Right ventricle myocardium inferior (tissue), 1 donor: Measurements from ENCODE around the gene FGF14. TPM values are rescaled to one million over a fixed set of nuclear protein-coding genes. Genes with fewer than 3 reads are reported as not detected.

ENCODE experiments used
- ATAC-seq: fragments of 200-7000 bp; cut with Tn5 transposase; one replicate; pipeline ENCODE4 v1.9.1; 2020; ENCODE audit warnings: mild to moderate bottlenecking, moderate library complexity
- DNase-seq: peaks from one replicate; pipeline ENCODE4 v3.0.0; 2021; ENCODE audit errors: missing footprints
- intact Hi-C: fragments of 100-400 bp; cut with DNase I; formaldehyde crosslinking; loops from one replicate; pipeline ENCODE4 v1.11.0; 2022
- total RNA-seq: library from RNA; stranded (reverse); fragmentation: NEBNext Ultra II Directional; extraction: Animal tissue kit (Norgen Biotek cat#: 25700); gene quantifications from one replicate; pipeline ENCODE4 v1.2.1, GENCODE V29; 2021
- donor health status: DM: no; HTN: yes; CAD: no; lungs with severe emphysema.

FGF14 gene
- total RNA-seq, 1 donor from 2014 or later = 3.6 TPM

- ATAC-seq (no peak), DNase-seq (no peak)
- intact Hi-C loops = loop anchor here (2.0 kb wide), 1 partner anchor 21 kb away; no protein-coding TSS in a partner anchor
These were observed 565.9 kb downstream of the FGF14 start for GRCh38 chr13:101835920-101836319.

DNA sequence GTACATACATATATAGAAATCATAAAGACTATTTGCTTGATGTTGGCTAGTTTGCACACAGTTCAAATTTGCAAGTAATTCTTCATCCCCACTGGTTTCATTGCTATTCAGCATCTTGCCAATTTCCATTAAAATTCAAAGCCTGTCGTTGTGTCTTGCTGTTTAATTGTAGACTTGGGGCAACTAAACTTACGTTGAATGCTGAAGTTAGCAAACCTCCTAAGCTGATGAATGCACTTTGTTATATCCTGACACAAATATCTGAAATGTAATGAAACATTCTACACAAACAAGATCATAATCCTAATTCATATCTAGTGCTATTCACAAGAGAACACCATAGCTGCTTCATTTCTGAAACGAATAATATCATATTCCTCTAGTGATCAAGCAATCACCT, 568.2 kb downstream of the FGF14 start:
- no peak for ATAC-seq
- intact Hi-C loops = loop anchor here (2.0 kb wide), 1 partner anchor 19 kb away; no protein-coding TSS in a partner anchor
- DNase-seq = no peak

DNA sequence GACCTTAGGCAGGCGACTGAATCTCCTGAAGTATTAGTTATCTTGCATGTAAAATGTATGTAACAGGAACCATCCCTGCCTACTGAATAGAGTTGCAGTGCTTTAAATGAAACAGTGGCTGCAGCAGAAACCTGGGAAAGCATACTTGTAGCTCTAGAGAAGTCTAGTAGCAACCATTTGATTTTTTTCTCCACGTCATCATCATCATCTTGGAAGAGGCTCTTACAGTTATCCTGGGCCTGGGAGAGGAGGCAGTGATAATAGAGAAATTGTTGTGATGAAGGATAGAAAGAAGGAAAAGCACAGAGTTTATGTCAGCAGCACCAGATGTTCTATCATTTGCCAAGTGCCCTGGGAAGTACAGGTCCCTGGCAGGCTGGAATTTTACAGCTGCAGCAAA, 571.8 kb downstream of the FGF14 start:
- ATAC-seq = no peak
- intact Hi-C loops = no loop called here
- no peak for DNase-seq

DNA sequence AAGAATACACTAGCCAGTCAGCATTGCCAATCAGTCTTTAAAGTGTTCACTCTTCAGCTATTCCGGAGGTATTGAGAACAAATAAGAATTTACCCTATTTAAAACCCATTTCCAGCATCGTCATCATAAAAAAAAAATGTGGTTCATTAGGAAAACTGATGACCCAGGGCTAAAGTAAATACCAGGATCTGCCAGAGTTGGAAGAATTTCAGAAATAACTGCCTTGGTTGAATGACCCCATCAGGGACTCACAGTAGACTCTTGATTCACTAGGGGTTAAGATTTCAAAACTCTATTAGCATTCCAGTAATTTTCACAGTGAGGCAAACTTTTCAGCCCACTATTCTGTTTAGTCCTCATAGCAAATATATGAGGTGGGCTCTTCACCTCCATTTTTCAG, 572.4 kb downstream of the FGF14 start:
- ATAC-seq = no peak
- intact Hi-C loops = no loop called here
- DNase-seq = no peak

DNA sequence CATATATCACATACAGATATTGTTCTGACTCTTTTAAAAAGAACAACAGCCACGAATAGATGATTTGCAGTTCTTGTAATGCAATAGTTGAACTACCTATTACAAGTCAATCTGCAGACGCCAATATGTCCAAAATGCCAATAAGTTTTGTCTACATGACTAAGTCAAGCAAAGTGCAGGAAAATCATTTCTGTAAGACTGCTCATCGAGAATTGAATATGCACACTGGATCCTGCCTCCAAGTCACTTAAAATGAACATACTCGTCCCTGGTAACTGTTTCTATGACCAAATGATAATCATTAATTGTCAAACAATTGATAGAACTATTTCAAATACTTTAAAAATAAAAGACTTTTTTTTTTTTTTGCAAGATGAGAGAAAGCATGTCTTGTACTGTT, 573.7 kb downstream of the FGF14 start:
- intact Hi-C loops = no loop called here
- DNase-seq = no peak
- ATAC-seq = no peak

- ATAC-seq (no peak), DNase-seq (no peak)
- intact Hi-C loops = no loop called here
These were observed 584.0 kb downstream of the FGF14 start for GRCh38 chr13:101817898-101818297.

- ATAC-seq = no peak
- intact Hi-C loops = no loop called here
These were observed 590.0 kb downstream of the FGF14 start for GRCh38 chr13:101811881-101812280.

GRCh38 chr13:101811284-101811839, 590.5 kb downstream of the FGF14 start:
- ATAC-seq = no peak
- DNase-seq = no peak
- intact Hi-C loops = no loop called here

More at GRCh38 chr13:101811881-101812280, 590.0 kb downstream of the FGF14 start:
- DNase-seq = no peak

GRCh38 chr13:101799196-101799595, 602.7 kb downstream of the FGF14 start:
- intact Hi-C loops = loop anchor here (5.0 kb wide), 1 partner anchor 68 kb away; no protein-coding TSS in a partner anchor

GRCh38 chr13:101798437-101798836, 603.4 kb downstream of the FGF14 start:
- DNase-seq (no peak), ATAC-seq (no peak)
- intact Hi-C loops = loop anchor here (5.0 kb wide), 1 partner anchor 69 kb away; no protein-coding TSS in a partner anchor

More at GRCh38 chr13:101799196-101799595, 602.7 kb downstream of the FGF14 start:
- no peak for ATAC-seq
- no peak for DNase-seq

DNA sequence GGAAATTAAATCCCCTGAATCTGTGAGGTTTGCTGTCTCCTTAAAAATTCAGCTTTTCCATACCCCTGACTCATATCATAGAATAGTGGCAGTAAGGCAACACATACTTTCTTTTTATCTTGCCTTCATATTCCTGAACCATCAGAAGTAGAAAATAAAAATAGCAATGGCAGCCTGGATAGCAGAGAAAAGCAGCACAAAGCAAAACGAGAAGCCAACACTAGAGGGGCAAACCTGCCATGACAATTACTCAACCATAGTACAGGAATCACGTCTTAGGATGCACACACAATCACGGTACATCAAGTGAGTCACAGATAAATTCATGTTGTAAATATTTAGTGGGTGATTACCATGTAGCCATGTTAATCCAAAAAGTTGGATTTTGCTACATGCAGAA, 606.4 kb downstream of the FGF14 start:
- ATAC-seq (no peak), DNase-seq (no peak)
- intact Hi-C loops = loop anchor here (5.0 kb wide), 1 partner anchor 72 kb away; no protein-coding TSS in a partner anchor

DNA sequence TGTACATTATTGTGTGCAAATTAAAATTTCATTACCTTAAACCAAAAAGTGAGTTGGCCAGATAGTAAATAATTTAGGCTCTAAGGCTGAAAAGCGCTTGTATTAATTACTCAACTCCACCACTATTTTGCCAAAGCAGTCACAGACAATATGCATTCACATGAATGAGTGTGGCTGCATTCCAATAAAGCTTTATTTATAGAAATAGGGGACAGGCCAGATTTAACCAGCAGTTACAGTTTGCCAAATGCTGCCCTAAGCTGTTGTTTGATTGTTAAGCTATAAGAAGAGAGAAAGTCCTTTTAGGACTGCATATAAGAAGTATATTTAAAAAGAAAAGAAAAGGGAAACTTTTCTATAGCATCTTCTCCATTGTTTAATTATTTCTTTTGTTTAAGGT, 606.8 kb downstream of the FGF14 start:
- intact Hi-C loops = loop anchor here (5.0 kb wide), 1 partner anchor 72 kb away; no protein-coding TSS in a partner anchor
- no peak for DNase-seq
- ATAC-seq = peak; percentile 62

GRCh38 chr13:101792189-101792588, 609.7 kb downstream of the FGF14 start:
- intact Hi-C loops = no loop called here
- DNase-seq (no peak), ATAC-seq (no peak)

DNA sequence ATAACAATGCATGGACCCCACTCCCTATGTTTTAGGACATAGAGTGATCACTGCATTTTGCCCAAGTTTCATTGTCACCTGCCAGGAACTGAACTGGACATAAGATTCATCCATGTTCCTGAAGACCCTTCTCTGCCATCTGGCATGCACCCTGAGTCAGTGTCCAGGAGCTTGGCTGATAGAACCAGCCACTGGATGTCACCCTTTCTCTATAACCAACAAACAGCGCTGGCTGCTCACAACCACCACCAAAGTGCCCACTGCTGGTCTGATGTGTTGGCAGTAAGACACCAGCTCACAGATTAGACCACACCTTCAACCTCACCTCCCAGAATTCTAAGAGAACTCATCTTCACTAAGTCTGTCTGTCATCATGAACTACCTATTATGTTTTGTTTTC, 616.0 kb downstream of the FGF14 start:
- ATAC-seq = peak; percentile 70
- intact Hi-C loops = loop anchor here (5.0 kb wide), 1 partner anchor 131 kb away; no protein-coding TSS in a partner anchor
- no peak for DNase-seq

DNA sequence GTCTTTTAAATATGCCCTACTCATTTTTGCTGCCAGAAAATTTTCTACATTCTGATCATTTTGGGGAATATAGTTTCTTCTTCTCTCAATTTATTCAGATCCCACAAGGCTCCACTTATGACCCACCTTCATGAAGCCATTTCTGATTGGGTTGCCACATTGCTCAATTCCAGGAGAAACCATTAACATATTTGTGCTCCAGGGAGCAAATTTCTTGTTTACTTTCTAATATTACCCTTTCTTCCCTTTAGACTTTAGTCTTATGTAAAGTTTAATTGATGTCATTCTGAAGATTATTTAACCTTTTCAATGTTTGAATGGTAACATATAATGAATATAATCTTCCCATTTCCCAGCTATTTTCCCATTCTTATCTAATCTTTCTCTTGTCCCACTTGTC, 617.5 kb downstream of the FGF14 start:
- intact Hi-C loops = no loop called here
- DNase-seq (no peak), ATAC-seq (no peak)

GRCh38 chr13:101783554-101783953, 618.3 kb downstream of the FGF14 start:
- ATAC-seq (no peak), DNase-seq (no peak)
- intact Hi-C loops = no loop called here

DNA sequence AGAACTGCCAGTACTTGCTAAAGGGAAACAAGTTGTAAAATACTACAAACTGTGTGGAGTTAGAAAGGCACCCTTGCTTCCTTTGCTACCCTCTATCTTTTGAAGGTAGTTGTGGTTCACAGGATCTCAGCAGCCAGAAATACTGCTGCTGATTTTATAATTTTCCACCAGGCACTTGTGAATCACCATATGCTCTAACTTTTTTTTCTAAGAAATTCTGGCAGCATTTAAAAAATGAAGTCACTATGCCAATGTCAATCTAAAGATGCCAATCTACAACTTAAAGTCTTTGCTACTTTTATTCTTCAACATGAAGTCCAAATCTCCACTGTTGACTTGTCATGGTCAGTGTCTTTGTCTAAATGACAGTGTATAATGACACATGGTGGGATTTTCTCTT, 621.6 kb downstream of the FGF14 start:
- ATAC-seq = no peak
- no peak for DNase-seq
- intact Hi-C loops = no loop called here

DNA sequence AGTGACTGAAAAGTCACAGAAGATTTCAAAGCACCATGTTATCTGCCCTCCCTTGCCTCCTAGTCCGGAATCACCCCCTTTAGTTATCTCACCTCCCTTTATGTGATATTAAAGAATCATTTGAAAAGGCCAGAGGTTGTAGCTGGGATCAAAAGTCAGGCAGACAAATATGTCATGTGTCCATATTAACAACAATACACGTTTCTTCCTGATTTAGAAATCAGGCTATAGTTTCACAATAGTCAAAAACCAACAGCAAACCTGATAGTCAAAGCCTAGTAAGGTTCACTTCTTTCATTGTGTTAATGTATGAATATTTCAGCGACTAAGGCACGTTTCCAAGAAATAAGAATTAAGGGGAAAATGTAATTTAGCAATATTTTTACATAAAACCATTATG, 622.7 kb downstream of the FGF14 start:
- ATAC-seq (no peak), DNase-seq (no peak)
- intact Hi-C loops = no loop called here

- ATAC-seq (no peak), DNase-seq (no peak)
- intact Hi-C loops = no loop called here
These were observed 626.6 kb downstream of the FGF14 start for GRCh38 chr13:101775267-101775666.

GRCh38 chr13:101774393-101774792, 627.5 kb downstream of the FGF14 start:
- DNase-seq (no peak), ATAC-seq (no peak)
- intact Hi-C loops = no loop called here

DNA sequence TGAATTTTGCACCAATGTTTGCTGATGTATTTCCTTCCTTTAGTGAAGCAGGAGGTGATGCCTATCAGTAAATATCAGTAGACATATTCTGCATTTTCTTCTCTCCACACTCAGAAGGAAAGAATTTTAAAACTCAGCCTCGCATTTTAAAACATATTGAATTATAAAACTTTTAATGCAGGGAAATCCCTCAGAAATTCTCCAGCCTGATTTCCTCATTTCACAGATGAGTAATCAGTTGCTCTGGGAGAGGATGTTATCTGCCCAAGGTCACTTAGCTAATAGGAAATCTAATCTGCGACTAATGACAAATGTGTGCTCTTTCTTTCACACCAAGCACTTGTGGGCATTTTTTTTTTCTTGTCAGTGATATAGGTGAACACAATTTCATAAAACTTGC, 628.8 kb downstream of the FGF14 start:
- DNase-seq = no peak
- ATAC-seq = no peak
- intact Hi-C loops = no loop called here
